ENCODE results near the gene HUS1.
"Not testable (repeated sequence)": the region's sequence is repeated elsewhere in the genome, so short reads cannot be mapped to it uniquely, and the experiment has no call there.

Gene HUS1

GRCh38 chr7:48004032-48004431 is 24.6 kb upstream of the HUS1 start:
- WGBS, 2 experiments (ENCODE audit: insufficient coverage in 2 of 2), result 86% methylated on average over 1 of the region's 2 CpGs; no CpG with 5 or more reads in 1 of the 2 experiments
- Histone ChIP-seq H3K4me1 (ENCODE audit: control insufficient read depth, insufficient read depth, low read length, poor library complexity, severe bottlenecking) (no peaks in the 10 kb centered on the region), H3K36me3 (ENCODE audit: control insufficient read depth, insufficient read depth, low read length) (no peaks in the 10 kb centered on the region), H3K9me3 (ENCODE audit: control insufficient read depth, low read length) (peaks cover 7% of the 10 kb centered on the region), H3K27ac (ENCODE audit: low read depth, low read length, severe bottlenecking) (no peak overlapping the region), H3K4me3 (ENCODE audit: extremely low read depth, insufficient read depth, low read length, poor library complexity, severe bottlenecking) (no peak overlapping the region)

- H3K9me3 ChIP-seq (ENCODE audit: control insufficient read depth, low read length); H3K27ac ChIP-seq (ENCODE audit: low read depth, low read length, severe bottlenecking); H3K4me3 ChIP-seq (ENCODE audit: extremely low read depth, insufficient read depth, low read length, poor library complexity, severe bottlenecking); H3K36me3 ChIP-seq (ENCODE audit: control insufficient read depth, insufficient read depth, low read length); H3K4me1 ChIP-seq (ENCODE audit: control insufficient read depth, insufficient read depth, low read length, poor library complexity, severe bottlenecking): not testable (repeated sequence)
- WGBS, 2 experiments (ENCODE audit: insufficient coverage in 2 of 2), result 74 to 94% methylated on average over 9 to 11 of the region's 13 CpGs
Measured at GRCh38 chr7:48000164-48000563, 20.7 kb upstream of the HUS1 start.

- H3K27ac ChIP-seq (ENCODE audit: low read depth, low read length, severe bottlenecking), result no peak overlapping the region
Measured at GRCh38 chr7:47999413-47999812, 20.0 kb upstream of the HUS1 start.

GRCh38 chr7:47992446-47992845 is 13.0 kb upstream of the HUS1 start:
- Histone ChIP-seq H3K4me1 (ENCODE audit: control insufficient read depth, insufficient read depth, low read length, poor library complexity, severe bottlenecking) (peaks cover 11% of the 10 kb centered on the region), H3K36me3 (ENCODE audit: control insufficient read depth, insufficient read depth, low read length) (no peaks in the 10 kb centered on the region), H3K9me3 (ENCODE audit: control insufficient read depth, low read length) (no peaks in the 10 kb centered on the region), H3K4me3 (ENCODE audit: extremely low read depth, insufficient read depth, low read length, poor library complexity, severe bottlenecking) (peak overlapping the region; percentile 36), H3K27ac (ENCODE audit: low read depth, low read length, severe bottlenecking) (peak overlapping the region; percentile 55)
- WGBS, 2 experiments (ENCODE audit: insufficient coverage in 2 of 2), result 43 to 100% methylated on average over 1 to 3 of the region's 3 CpGs

More at GRCh38 chr7:47999413-47999812, 20.0 kb upstream of the HUS1 start:
- H3K36me3 ChIP-seq (ENCODE audit: control insufficient read depth, insufficient read depth, low read length), result no peaks in the 10 kb centered on the region
- peaks cover 7% of the 10 kb centered on the region for H3K9me3 ChIP-seq (ENCODE audit: control insufficient read depth, low read length)
- no peak overlapping the region for H3K4me3 ChIP-seq (ENCODE audit: extremely low read depth, insufficient read depth, low read length, poor library complexity, severe bottlenecking)
- no peaks in the 10 kb centered on the region for H3K4me1 ChIP-seq (ENCODE audit: control insufficient read depth, insufficient read depth, low read length, poor library complexity, severe bottlenecking)
- 89 to 92% methylated on average over 11 of the region's 12 CpGs for WGBS, 2 experiments (ENCODE audit: insufficient coverage in 2 of 2)

DNA sequence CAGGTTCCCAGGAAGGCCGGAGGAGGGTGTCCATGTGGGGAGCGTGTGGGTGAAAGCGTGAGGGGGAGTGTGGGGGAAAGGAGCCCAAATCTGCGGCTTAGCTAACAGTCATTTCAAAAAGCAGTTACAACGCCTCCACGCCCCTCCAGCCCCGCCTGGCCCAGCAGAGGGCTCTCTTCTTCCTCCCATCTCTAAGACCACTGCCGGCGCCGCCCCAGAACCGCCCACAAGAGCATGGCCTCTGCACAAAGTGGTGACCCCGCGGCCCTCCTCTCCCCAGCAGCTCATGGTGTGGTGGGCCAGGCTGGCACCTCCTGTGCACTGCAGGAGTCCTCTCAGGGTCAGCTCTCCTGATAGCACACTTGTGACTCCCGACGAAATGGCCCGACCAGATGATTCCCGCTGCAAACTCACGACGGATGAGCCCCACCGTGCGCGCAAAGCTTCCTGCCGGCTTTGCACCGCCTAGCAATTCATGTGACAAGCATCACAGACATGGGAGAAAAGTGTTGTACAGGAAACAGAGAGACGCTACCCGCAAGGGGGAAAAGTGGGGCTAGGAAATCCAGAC is 12.4 kb upstream of the HUS1 start:
- WGBS, 2 experiments (ENCODE audit: insufficient coverage in 2 of 2), result 3 to 6% methylated on average over 18 to 23 of the region's 26 CpGs
- Histone ChIP-seq H3K4me1 (ENCODE audit: control insufficient read depth, insufficient read depth, low read length, poor library complexity, severe bottlenecking) (peaks cover 11% of the 10 kb centered on the region), H3K4me3 (ENCODE audit: extremely low read depth, insufficient read depth, low read length, poor library complexity, severe bottlenecking) (peak overlapping the region; percentile 36), H3K27ac (ENCODE audit: low read depth, low read length, severe bottlenecking) (peak overlapping the region; percentile 55), H3K36me3 (ENCODE audit: control insufficient read depth, insufficient read depth, low read length) (no peaks in the 10 kb centered on the region), H3K9me3 (ENCODE audit: control insufficient read depth, low read length) (no peaks in the 10 kb centered on the region)

DNA sequence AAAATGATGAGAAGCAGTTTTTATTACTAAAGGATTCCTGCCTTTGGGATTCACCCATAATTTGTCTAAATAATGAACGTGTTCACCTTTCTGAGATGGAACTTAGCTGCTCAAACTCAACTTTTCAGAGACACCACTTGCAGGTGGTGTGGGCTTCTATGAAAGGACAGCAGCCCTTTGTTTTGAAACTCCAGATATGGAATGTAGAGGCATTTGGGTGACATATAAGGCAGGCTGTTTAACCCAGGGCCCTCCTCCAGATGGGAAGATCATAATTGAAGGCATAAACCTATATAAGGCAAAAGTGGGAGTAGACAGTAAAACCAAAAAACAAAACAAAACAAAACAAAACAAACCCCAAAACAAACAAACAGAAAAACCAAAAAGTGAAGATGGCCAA is 11.9 kb upstream of the HUS1 start:
- H3K9me3 ChIP-seq (ENCODE audit: control insufficient read depth, low read length), result no peaks in the 10 kb centered on the region
- no peak overlapping the region for H3K4me3 ChIP-seq (ENCODE audit: extremely low read depth, insufficient read depth, low read length, poor library complexity, severe bottlenecking)
- peaks cover 11% of the 10 kb centered on the region for H3K4me1 ChIP-seq (ENCODE audit: control insufficient read depth, insufficient read depth, low read length, poor library complexity, severe bottlenecking)
- no CpG with 5 or more reads among the region's 1 CpG for WGBS, 2 experiments (ENCODE audit: insufficient coverage in 2 of 2)
- peak overlapping the region; percentile 55 for H3K27ac ChIP-seq (ENCODE audit: low read depth, low read length, severe bottlenecking)
- no peaks in the 10 kb centered on the region for H3K36me3 ChIP-seq (ENCODE audit: control insufficient read depth, insufficient read depth, low read length)

DNA sequence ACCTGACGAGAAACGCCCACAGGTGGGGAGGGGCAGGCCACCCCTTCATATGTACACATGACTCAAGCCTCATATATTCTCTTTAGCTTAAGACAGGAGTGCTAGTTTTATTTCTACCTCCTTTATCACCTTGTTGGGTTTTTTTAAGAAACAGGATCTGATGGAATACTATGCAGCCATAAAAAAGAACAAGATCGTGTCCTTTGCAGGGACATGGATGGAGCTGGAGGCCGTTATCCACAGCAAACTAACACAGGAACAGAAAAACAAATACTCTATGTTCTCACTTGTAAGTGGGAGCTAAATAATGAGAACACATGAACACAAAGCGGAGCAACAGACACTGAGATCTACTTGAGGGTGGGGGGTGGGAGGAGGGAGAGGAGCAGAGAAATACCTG is 11.2 kb upstream of the HUS1 start:
- H3K4me1 ChIP-seq (ENCODE audit: control insufficient read depth, insufficient read depth, low read length, poor library complexity, severe bottlenecking), result peaks cover 11% of the 10 kb centered on the region
- 87% methylated on average over 2 of the region's 5 CpGs; no CpG with 5 or more reads in 1 of the 2 experiments for WGBS, 2 experiments (ENCODE audit: insufficient coverage in 2 of 2)

GRCh38 chr7:47989607-47990400 is 10.4 kb upstream of the HUS1 start:
- H3K4me1 ChIP-seq (ENCODE audit: control insufficient read depth, insufficient read depth, low read length, poor library complexity, severe bottlenecking), result peaks cover 11% of the 10 kb centered on the region
- H3K9me3 ChIP-seq (ENCODE audit: control insufficient read depth, low read length); H3K36me3 ChIP-seq (ENCODE audit: control insufficient read depth, insufficient read depth, low read length); H3K4me3 ChIP-seq (ENCODE audit: extremely low read depth, insufficient read depth, low read length, poor library complexity, severe bottlenecking); H3K27ac ChIP-seq (ENCODE audit: low read depth, low read length, severe bottlenecking): not testable (repeated sequence)
- WGBS, 2 experiments (ENCODE audit: insufficient coverage in 2 of 2), result 51 to 60% methylated on average over 4 to 6 of the region's 10 CpGs

More for the DNA sequence above, 11.2 kb upstream of the HUS1 start:
- Histone ChIP-seq H3K36me3 (ENCODE audit: control insufficient read depth, insufficient read depth, low read length) (no peaks in the 10 kb centered on the region), H3K9me3 (ENCODE audit: control insufficient read depth, low read length) (no peaks in the 10 kb centered on the region), H3K4me3 (ENCODE audit: extremely low read depth, insufficient read depth, low read length, poor library complexity, severe bottlenecking) (no peak overlapping the region), H3K27ac (ENCODE audit: low read depth, low read length, severe bottlenecking) (no peak overlapping the region)

DNA sequence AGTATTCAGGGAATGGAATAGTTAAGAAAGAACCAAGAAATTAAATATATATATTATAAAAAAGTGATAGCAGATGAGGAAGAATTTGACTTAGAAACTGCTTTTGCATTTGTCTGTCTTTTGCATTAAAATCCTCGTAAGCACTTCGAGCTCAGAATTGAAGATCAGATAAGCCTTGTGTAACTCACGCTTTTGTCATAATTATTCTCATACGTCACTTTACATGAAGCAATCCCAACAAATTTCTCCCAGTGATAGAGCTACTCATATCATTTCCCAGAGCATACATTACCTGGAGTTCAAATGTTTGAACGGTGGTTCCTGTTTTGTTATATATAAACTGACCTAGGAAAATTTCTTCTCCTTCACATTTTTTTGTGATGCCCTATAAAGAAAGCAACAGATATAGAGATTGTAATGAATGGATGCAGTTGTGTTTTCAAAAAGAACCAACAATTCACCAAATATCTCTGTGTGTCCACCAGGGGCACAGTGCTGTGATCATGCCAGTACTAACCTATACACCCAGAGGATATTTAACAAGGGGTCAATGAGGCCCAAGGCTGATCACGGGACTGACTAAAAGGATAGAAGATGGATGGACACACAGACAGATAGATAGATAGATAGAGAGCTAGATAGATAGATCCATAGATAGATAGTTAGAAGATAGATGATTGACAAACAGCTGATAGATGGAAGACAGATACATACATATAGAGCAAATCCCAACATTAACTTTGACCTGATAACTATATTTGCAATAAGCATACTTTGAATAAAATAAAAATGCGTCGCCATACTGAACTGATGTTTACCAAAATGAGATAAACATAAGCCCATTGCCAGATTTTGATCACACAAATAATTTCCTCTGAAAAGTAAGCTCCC is 9.3 kb upstream of the HUS1 start:
- H3K9me3 ChIP-seq (ENCODE audit: control insufficient read depth, low read length), result no peaks in the 10 kb centered on the region
- WGBS, 2 experiments (ENCODE audit: insufficient coverage in 2 of 2), result 80 to 91% methylated on average over 4 of the region's 8 CpGs
- H3K4me1 ChIP-seq (ENCODE audit: control insufficient read depth, insufficient read depth, low read length, poor library complexity, severe bottlenecking), result peaks cover 11% of the 10 kb centered on the region
- H3K27ac ChIP-seq (ENCODE audit: low read depth, low read length, severe bottlenecking), result no peak overlapping the region
- H3K36me3 ChIP-seq (ENCODE audit: control insufficient read depth, insufficient read depth, low read length), result no peaks in the 10 kb centered on the region
- no peak overlapping the region for H3K4me3 ChIP-seq (ENCODE audit: extremely low read depth, insufficient read depth, low read length, poor library complexity, severe bottlenecking)

- Histone ChIP-seq H3K4me3 (ENCODE audit: extremely low read depth, insufficient read depth, low read length, poor library complexity, severe bottlenecking) (no peak overlapping the region), H3K9me3 (ENCODE audit: control insufficient read depth, low read length) (no peaks in the 10 kb centered on the region), H3K36me3 (ENCODE audit: control insufficient read depth, insufficient read depth, low read length) (peaks cover 10% of the 10 kb centered on the region), H3K4me1 (ENCODE audit: control insufficient read depth, insufficient read depth, low read length, poor library complexity, severe bottlenecking) (no peaks in the 10 kb centered on the region), H3K27ac (ENCODE audit: low read depth, low read length, severe bottlenecking) (no peak overlapping the region)
- 75% methylated on average over 2 of the region's 2 CpGs; no CpG with 5 or more reads in 1 of the 2 experiments for WGBS, 2 experiments (ENCODE audit: insufficient coverage in 2 of 2)
Measured at GRCh38 chr7:47982610-47983009, 3.2 kb upstream of the HUS1 start.

Measured in mesodermal cell (in vitro differentiated cells).